ENCODE measurements around the gene TRIOBP. TPM values are rescaled to one million over a fixed set of nuclear protein-coding genes. Genes with fewer than 3 reads are reported as not detected.

Gene TRIOBP
- total and polyA plus RNA-seq, 2 of the 13 experiments (the other 11 are each of a cell fraction or from before 2014, with no cell fraction given) = 6.1 to 15.4 TPM

DNA sequence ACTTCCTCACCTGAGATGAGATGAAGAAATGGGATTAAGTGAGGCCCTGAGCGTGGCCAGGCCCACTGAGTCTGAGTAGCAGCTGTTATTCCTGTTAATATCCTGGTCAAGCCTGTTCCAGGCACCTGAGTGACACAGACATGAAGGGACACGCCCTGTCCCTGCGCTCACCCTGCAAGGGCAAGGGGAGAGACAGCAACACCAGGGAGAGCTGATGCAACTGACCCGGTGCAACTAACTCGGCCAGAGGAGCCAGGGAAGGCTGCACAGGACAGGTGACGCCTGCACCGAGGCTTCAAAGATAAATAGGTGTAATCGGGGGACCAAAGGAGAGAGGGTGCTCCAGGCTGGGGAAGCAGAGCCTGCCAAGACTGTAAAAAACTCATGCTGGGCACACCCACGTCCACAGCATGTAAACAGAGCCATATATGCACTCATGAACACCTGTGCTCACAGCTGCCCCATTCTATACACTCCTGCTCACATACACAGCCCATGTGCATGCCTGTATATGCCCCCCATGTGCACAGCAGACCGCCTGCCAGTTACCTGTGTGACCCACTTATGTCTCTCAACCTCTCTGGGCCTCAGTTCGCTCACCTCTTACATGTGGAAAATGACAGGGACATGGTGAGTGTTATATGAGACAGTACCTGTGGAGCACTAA lies 88.1 kb downstream of the TRIOBP start (continued):
- TF ChIP-seq ZNF335 (CRISPR knock-in tag; IDR thresholded peaks at IDR 0.05) (no peak), ZNF18 (CRISPR knock-in tag; IDR thresholded peaks at IDR 0.05; ENCODE audit: insufficient replicate concordance) (no peak), HMGA1 (CRISPR knock-in tag; conservative IDR thresholded peaks at IDR 0.05) (no peak), TFE3 (CRISPR knock-in tag; IDR thresholded peaks at IDR 0.05) (no peak), ZNF136 (CRISPR knock-in tag; IDR thresholded peaks at IDR 0.05; ENCODE audit: low read depth) (no peak), SIN3A (IDR thresholded peaks at IDR 0.05; ENCODE audit: borderline replicate concordance, low read depth, low read length) (no peak), ZNF512 (CRISPR knock-in tag; IDR thresholded peaks at IDR 0.05) (no peak), ZNF33A (CRISPR knock-in tag; IDR thresholded peaks at IDR 0.05; ENCODE audit: borderline replicate concordance) (no peak), HHEX (CRISPR knock-in tag; IDR thresholded peaks at IDR 0.05) (no peak), ZFP62 (CRISPR knock-in tag; IDR thresholded peaks at IDR 0.05) (no peak), ZFP37 (CRISPR knock-in tag; IDR thresholded peaks at IDR 0.05; ENCODE audit: borderline replicate concordance) (no peak), KLF12 (CRISPR knock-in tag; IDR thresholded peaks at IDR 0.05; ENCODE audit: borderline replicate concordance) (no peak), SIN3B (IDR thresholded peaks at IDR 0.05; ENCODE audit: low read length) (no peak), HOXD1 (CRISPR knock-in tag; IDR thresholded peaks at IDR 0.05) (no peak), SP5 (CRISPR knock-in tag; IDR thresholded peaks at IDR 0.05; ENCODE audit: borderline replicate concordance, low read depth) (0 out of 2 replicates have a peak, but pooled peaks have one; percentile 27), ZNF564 (CRISPR knock-in tag; IDR thresholded peaks at IDR 0.05) (no peak), ZNF598 (CRISPR knock-in tag; IDR thresholded peaks at IDR 0.05; ENCODE audit: borderline replicate concordance) (no peak), ZSCAN22 (CRISPR knock-in tag; IDR thresholded peaks at IDR 0.05) (no peak), TGIF2 (CRISPR knock-in tag; IDR thresholded peaks at IDR 0.05) (0 out of 2 replicates have a peak, but pooled peaks have one; percentile 36), ZNF256 (CRISPR knock-in tag; conservative IDR thresholded peaks at IDR 0.05) (no peak), ZMAT3 (CRISPR knock-in tag; conservative IDR thresholded peaks at IDR 0.05) (no peak), ZNF510 (CRISPR knock-in tag; IDR thresholded peaks at IDR 0.05; ENCODE audit: low read depth) (no peak), ZNF772 (CRISPR knock-in tag; IDR thresholded peaks at IDR 0.05) (no peak), NFYC (CRISPR knock-in tag; IDR thresholded peaks at IDR 0.05) (no peak), KLF16 (CRISPR knock-in tag; IDR thresholded peaks at IDR 0.05) (0 out of 4 replicates have a peak, but pooled peaks of 1 of the 2 experiments have one; percentile 43), HCFC1 (IDR thresholded peaks at IDR 0.05; ENCODE audit: low read depth, low read length) (no peak), ISX (CRISPR knock-in tag; conservative IDR thresholded peaks at IDR 0.05) (no peak)
- TF ChIP-seq, protein P1, sequence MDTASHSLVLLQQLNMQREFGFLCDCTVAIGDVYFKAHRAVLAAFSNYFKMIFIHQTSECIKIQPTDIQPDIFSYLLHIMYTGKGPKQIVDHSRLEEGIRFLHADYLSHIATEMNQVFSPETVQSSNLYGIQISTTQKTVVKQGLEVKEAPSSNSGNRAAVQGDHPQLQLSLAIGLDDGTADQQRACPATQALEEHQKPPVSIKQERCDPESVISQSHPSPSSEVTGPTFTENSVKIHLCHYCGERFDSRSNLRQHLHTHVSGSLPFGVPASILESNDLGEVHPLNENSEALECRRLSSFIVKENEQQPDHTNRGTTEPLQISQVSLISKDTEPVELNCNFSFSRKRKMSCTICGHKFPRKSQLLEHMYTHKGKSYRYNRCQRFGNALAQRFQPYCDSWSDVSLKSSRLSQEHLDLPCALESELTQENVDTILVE (CRISPR knock-in tag; IDR thresholded peaks at IDR 0.05) = no peak; the same call in 1 of the 2 replicates
